HG03442 (cell line): ENCODE results near the gene CCDC200.
"Not testable (repeated sequence)": the region's sequence is repeated elsewhere in the genome, so short reads cannot be mapped to it uniquely, and the experiment has no call there.

Source experiments
- ATAC-seq: cut with Tn5 transposase; IDR thresholded peaks from one replicate; pipeline ENCODE4 v1.9.1; 2021; ENCODE audit warnings: mild to moderate bottlenecking, moderate library complexity; ENCODE audit not compliant: unreplicated experiment

Gene CCDC200

GRCh38 chr17:43216762-43217613, 11.4 kb downstream of the CCDC200 start:
- ATAC-seq: no peak

GRCh38 chr17:43216369-43216761, 12.1 kb downstream of the CCDC200 start:
- ATAC-seq: no peak

- no peak for ATAC-seq
These were observed 13.1 kb downstream of the CCDC200 start for GRCh38 chr17:43215341-43215740.

- ATAC-seq: no peak
These were observed 14.9 kb downstream of the CCDC200 start for GRCh38 chr17:43213545-43213944.

GRCh38 chr17:43212641-43213490, 15.6 kb downstream of the CCDC200 start:
- no peak for ATAC-seq

- peak; percentile 63 for ATAC-seq
These were observed 16.7 kb downstream of the CCDC200 start, which contains the start of gene TMEM106A for GRCh38 chr17:43211480-43212402. TSS of gene TMEM106A (plus strand) at chr17:43211875. CDS start at chr17:43213042, 1,167 bp downstream.

- ATAC-seq: no peak
These were observed 17.3 kb downstream of the CCDC200 start for GRCh38 chr17:43211123-43211479.

GRCh38 chr17:43210576-43210975, 17.8 kb downstream of the CCDC200 start:
- no peak for ATAC-seq

GRCh38 chr17:43203013-43203412, 25.4 kb downstream of the CCDC200 start:
- ATAC-seq: not testable (repeated sequence)

GRCh38 chr17:43200127-43200526, 28.3 kb downstream of the CCDC200 start:
- no peak for ATAC-seq

- no peak for ATAC-seq
These were observed 28.8 kb downstream of the CCDC200 start for GRCh38 chr17:43199633-43200032.

GRCh38 chr17:43193251-43193650, 35.2 kb downstream of the CCDC200 start:
- ATAC-seq: no peak

- not testable (repeated sequence) for ATAC-seq
These were observed 41.8 kb downstream of the CCDC200 start for GRCh38 chr17:43186656-43187055.

GRCh38 chr17:43183921-43184320, 44.5 kb downstream of the CCDC200 start:
- no peak for ATAC-seq

GRCh38 chr17:43176119-43176570, 52.3 kb downstream of the CCDC200 start:
- no peak for ATAC-seq

GRCh38 chr17:43175213-43176118, 53.0 kb downstream of the CCDC200 start:
- no peak for ATAC-seq

- no peak for ATAC-seq
These were observed 56.6 kb downstream of the CCDC200 start for GRCh38 chr17:43171586-43172487.
